Adrenal gland (tissue), 5 donors: ENCODE results near the gene PPP1R10.

ENCODE experiments used
- CTCF ChIP-seq, 6 experiments: fragments of 450-650 bp in 4 of 6; fragments of 200-600 bp in 2 of 6; sonication (generic) in 1 of 6; IDR thresholded peaks; 1 replicate in 5 of 6; 2 replicates in 1 of 6; pipeline versions ENCODE4 v1.5.1 to v1.8.0; 2016 to 2021; ENCODE audit warnings: antibody characterized with exemption in 6 of 6, mild to moderate bottlenecking in 2 of 6, moderate library complexity in 1 of 6
- POLR2A ChIP-seq, 2 donors: fragments of 450-650 bp; IDR thresholded peaks; one replicate each; pipeline ENCODE4 v1.6.1; 2017; ENCODE audit warnings: antibody characterized with exemption in 2 of 2, mild to moderate bottlenecking in 2 of 2, moderate library complexity in 1 of 2
- donor health status: DM: no; HTN: no; CAD: no.

GRCh38 chr6:30601815-30602641, 15.0 kb downstream of the PPP1R10 start:
- TF ChIP-seq CTCF (IDR thresholded peaks at IDR 0.05) (no peak), POLR2A (IDR thresholded peaks at IDR 0.05) (no peak)
